ENCODE measurements around the gene TMEM260.

GRCh38 chr14:56666716-56667115, 87.1 kb downstream of the TMEM260 start:
- TF ChIP-seq CTCF (IDR thresholded peaks at IDR 0.05): no peak
- no peak for TF ChIP-seq RAD21 (IDR thresholded peaks at IDR 0.05; ENCODE audit: low read length)
- TF ChIP-seq POLR2AphosphoS5 (IDR thresholded peaks at IDR 0.05; ENCODE audit: low read depth, low read length): no peak
- TF ChIP-seq USF1 (IDR thresholded peaks at IDR 0.05; ENCODE audit: borderline replicate concordance, low read depth): no peak
- no peak for TF ChIP-seq NRF1 (IDR thresholded peaks at IDR 0.05; ENCODE audit: low read depth, low read length)
- TF ChIP-seq REST (IDR thresholded peaks at IDR 0.05; ENCODE audit: low read depth, low read length): no peak
- no peak for TF ChIP-seq EP300 (IDR thresholded peaks at IDR 0.05; ENCODE audit: borderline replicate concordance in 1 of 2, low read depth in 1 of 2, low read length in 1 of 2)
- TF ChIP-seq PBX3 (IDR thresholded peaks at IDR 0.05): no peak
- TF ChIP-seq ZBTB33 (IDR thresholded peaks at IDR 0.05; ENCODE audit: borderline replicate concordance, low read depth): no peak
- TF ChIP-seq FOXJ3 (CRISPR knock-in tag; IDR thresholded peaks at IDR 0.05): no peak
- TF ChIP-seq TAF1 (IDR thresholded peaks at IDR 0.05; ENCODE audit: borderline replicate concordance, low read depth, low read length): no peak
- TF ChIP-seq JUND (IDR thresholded peaks at IDR 0.05): peak; percentile 27; the same call in 1 of the 2 replicates
